Smooth muscle cell (in vitro differentiated cells): ENCODE measurements around the gene FILIP1. TPM values are rescaled to one million over a fixed set of nuclear protein-coding genes. Genes with fewer than 3 reads are reported as not detected.

Experiments
- DNase-seq: peaks from one replicate; lab custom pipeline; 2025; ENCODE audit not compliant: unreplicated experiment; lab: John Stamatoyannopoulos, UW
- H2AFZ ChIP-seq: fragments of 200-600 bp; sonication (generic); 2 replicates; pipeline ENCODE4 v1.6.0; 2016; ENCODE audit warnings: antibody characterized with exemption, low read depth, mild to moderate bottlenecking
- H3F3A ChIP-seq: fragments of 200-600 bp; sonication (generic); 2 replicates; pipeline ENCODE4 v1.6.0; 2017; ENCODE audit warnings: antibody characterized with exemption, low read depth
- H3K27ac ChIP-seq: fragments of 200-600 bp; sonication (generic); 2 replicates; pipeline ENCODE4 v1.5.1; 2016; ENCODE audit warnings: low read depth, mild to moderate bottlenecking
- H3K27me3 ChIP-seq: fragments of 200-600 bp; sonication (generic); 2 replicates; pipeline ENCODE4 v1.6.1; 2016; ENCODE audit warnings: low read depth, mild to moderate bottlenecking
- H3K36me3 ChIP-seq: fragments of 200-600 bp; sonication (generic); 2 replicates; pipeline ENCODE4 v1.5.1; 2016; ENCODE audit warnings: low read depth
- H3K4me1 ChIP-seq: fragments of 200-600 bp; sonication (generic); 2 replicates; pipeline ENCODE4 v1.5.1; 2016; ENCODE audit warnings: low read depth
- H3K4me2 ChIP-seq: fragments of 200-600 bp; sonication (generic); 2 replicates; pipeline ENCODE4 v1.6.0; 2016; ENCODE audit warnings: mild to moderate bottlenecking
- H3K4me3 ChIP-seq: fragments of 200-600 bp; sonication (generic); 2 replicates; pipeline ENCODE4 v1.5.1; 2016; ENCODE audit warnings: mild to moderate bottlenecking
- H3K79me2 ChIP-seq: fragments of 200-600 bp; sonication (generic); 2 replicates; pipeline ENCODE4 v1.6.0; 2016; ENCODE audit warnings: low read depth, mild to moderate bottlenecking
- H3K9ac ChIP-seq: fragments of 200-600 bp; sonication (generic); 2 replicates; pipeline ENCODE4 v1.6.0; 2016; ENCODE audit warnings: low read depth
- H3K9me3 ChIP-seq: fragments of 200-600 bp; sonication (generic); replicated peaks from 2 replicates; pipeline ENCODE4 v1.5.1; 2016; ENCODE audit warnings: low read depth
- H4K20me1 ChIP-seq: fragments of 200-600 bp; sonication (generic); 2 replicates; pipeline ENCODE4 v1.6.0; 2016; ENCODE audit warnings: low read depth
- CTCF ChIP-seq: fragments of 200-600 bp; sonication (generic); IDR thresholded peaks from 2 replicates; pipeline ENCODE4 v1.5.1; 2017; ENCODE audit warnings: borderline replicate concordance, mild to moderate bottlenecking, antibody characterized with exemption; ENCODE audit not compliant: insufficient read depth, poor library complexity, severe bottlenecking
- WGBS: methylation state at CpG from one replicate; pipeline ENCODE4 v1.1.7; 2016; ENCODE audit warnings: low lambda C conversion rate; 5-methylcytosine and 5-hydroxymethylcytosine counted together
- polyA plus RNA-seq: library from polyadenylated mRNA; unstranded; fragments of >200 nt; fragmentation: Nextera tagmentation; extraction: Ambion mirVana; gene quantifications from 2 replicates; pipeline ENCODE4 v1.2.1, GENCODE V29; 2016
- total RNA-seq: library from RNA; depleted of rRNA; stranded (reverse); fragments of >200 nt; gene quantifications from 2 replicates; pipeline ENCODE4 v1.2.3, GENCODE V29; 2014

FILIP1 gene
- total and polyA plus RNA-seq, 2 experiments from 2014 or later: 3.0 to 3.5 TPM

- no peak overlapping the region for H2AFZ ChIP-seq
- no peak overlapping the region for H3K27ac ChIP-seq
- no peak for DNase-seq
- no peak overlapping the region for H3K4me3 ChIP-seq
- no peaks in the 10 kb centered on the region for H3F3A ChIP-seq
- no peak for TF ChIP-seq CTCF
- no peaks in the 10 kb centered on the region for H3K79me2 ChIP-seq
- peaks cover 4% of the 10 kb centered on the region for H3K36me3 ChIP-seq
- H3K9ac ChIP-seq: no peak overlapping the region
- WGBS: 94% methylated on average over 2 of the region's 2 CpGs
- no peaks in the 10 kb centered on the region for H3K9me3 ChIP-seq
- H3K4me2 ChIP-seq: no peak overlapping the region
- peaks cover 3% of the 10 kb centered on the region for H3K4me1 ChIP-seq
- H4K20me1 ChIP-seq: no peaks in the 10 kb centered on the region
- no peaks in the 10 kb centered on the region for H3K27me3 ChIP-seq
Measured at GRCh38 chr6:75429061-75429703, 64.4 kb downstream of the FILIP1 start.

- no peak overlapping the region for H3K4me2 ChIP-seq
- no peak overlapping the region for H3K4me3 ChIP-seq
- peaks cover 4% of the 10 kb centered on the region for H3K36me3 ChIP-seq
- H3K27ac ChIP-seq: no peak overlapping the region
- H3K9ac ChIP-seq: no peak overlapping the region
- H3K79me2 ChIP-seq: no peaks in the 10 kb centered on the region
- H3F3A ChIP-seq: no peaks in the 10 kb centered on the region
- no peaks in the 10 kb centered on the region for H4K20me1 ChIP-seq
- 89% methylated on average over 1 of the region's 1 CpG for WGBS
- H3K27me3 ChIP-seq: no peaks in the 10 kb centered on the region
- peaks cover 3% of the 10 kb centered on the region for H3K4me1 ChIP-seq
- H3K9me3 ChIP-seq: no peaks in the 10 kb centered on the region
- TF ChIP-seq CTCF: no peak
- DNase-seq: no peak
- H2AFZ ChIP-seq: no peak overlapping the region
Measured at GRCh38 chr6:75428204-75428603, 65.4 kb downstream of the FILIP1 start.

DNA sequence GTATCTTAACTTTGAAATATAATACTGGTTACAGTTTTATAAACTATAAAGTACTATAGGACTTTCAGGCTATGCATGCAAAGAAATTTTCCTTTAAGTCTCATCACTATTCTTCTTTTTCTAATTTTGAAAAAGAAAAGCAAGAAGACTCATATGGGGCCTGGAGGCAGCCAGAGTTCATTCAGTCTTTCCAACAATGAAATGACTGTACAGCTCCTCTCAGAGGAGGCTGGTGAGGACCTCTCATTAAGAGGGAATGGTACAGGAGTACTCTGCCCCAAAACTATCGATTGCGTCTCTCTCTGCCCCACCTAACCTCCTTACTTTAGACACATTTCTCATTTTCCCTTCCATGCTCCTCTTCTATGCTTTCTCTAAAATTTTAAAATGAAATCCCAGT is 66.3 kb downstream of the FILIP1 start:
- Histone ChIP-seq H3K27ac (no peak overlapping the region), H3K9me3 (no peaks in the 10 kb centered on the region), H3F3A (no peaks in the 10 kb centered on the region), H2AFZ (no peak overlapping the region), H3K4me2 (no peak overlapping the region), H3K4me3 (no peak overlapping the region), H3K9ac (no peak overlapping the region), H4K20me1 (no peaks in the 10 kb centered on the region), H3K36me3 (peaks cover 4% of the 10 kb centered on the region), H3K27me3 (no peaks in the 10 kb centered on the region), H3K79me2 (no peaks in the 10 kb centered on the region), H3K4me1 (peaks cover 3% of the 10 kb centered on the region)
- no peak for DNase-seq
- no peak for TF ChIP-seq CTCF
- 98% methylated on average over 2 of the region's 2 CpGs for WGBS
